Trophoblast cell (in vitro differentiated cells and primary cell): Measurements from ENCODE around the gene TGM5.

Experiments
- DNase-seq, 2 donors: peaks; one replicate each; pipeline ENCODE4 v3.0.0-alpha.2; 2016
- H2AFZ ChIP-seq: 2 replicates; pipeline ENCODE4 v1.6.1; 2013; ENCODE audit warnings: low read length, moderate library complexity, mild to moderate bottlenecking; ENCODE audit not compliant: insufficient read depth, poor library complexity
- H2AK5ac ChIP-seq: 2 replicates; pipeline ENCODE4 v1.6.1; 2013; ENCODE audit warnings: mild to moderate bottlenecking, low read length
- H2BK120ac ChIP-seq: 2 replicates; pipeline ENCODE4 v1.6.1; 2013; ENCODE audit warnings: low read length, mild to moderate bottlenecking, moderate library complexity; ENCODE audit not compliant: insufficient read depth, poor library complexity
- H2BK12ac ChIP-seq: 2 replicates; pipeline ENCODE4 v1.6.1; 2013; ENCODE audit warnings: mild to moderate bottlenecking, low read length, moderate library complexity
- H2BK5ac ChIP-seq: 2 replicates; pipeline ENCODE4 v1.6.1; 2013; ENCODE audit warnings: low read length, low read depth, moderate library complexity, mild to moderate bottlenecking; ENCODE audit not compliant: poor library complexity
- H3K14ac ChIP-seq: 2 replicates; pipeline ENCODE4 v1.6.1; 2013; ENCODE audit warnings: mild to moderate bottlenecking, low read length
- H3K18ac ChIP-seq: 2 replicates; pipeline ENCODE4 v1.6.1; 2013; ENCODE audit warnings: mild to moderate bottlenecking, low read length
- H3K23ac ChIP-seq: 2 replicates; pipeline ENCODE4 v1.6.1; 2013; ENCODE audit warnings: low read length
- H3K27ac ChIP-seq: 2 replicates; pipeline ENCODE4 v1.5.1; 2013; ENCODE audit warnings: low read depth, mild to moderate bottlenecking, inconsistent platforms, low read length, moderate library complexity
- H3K27me3 ChIP-seq: 2 replicates; pipeline ENCODE4 v1.6.1; 2013; ENCODE audit warnings: inconsistent platforms, mild to moderate bottlenecking, low read length, moderate library complexity; ENCODE audit not compliant: insufficient read depth
- H3K36me3 ChIP-seq, 2 experiments: 1 replicate in 1 of 2; 2 replicates in 1 of 2; pipeline ENCODE4 v1.6.1; 2013; ENCODE audit warnings: low read length in 2 of 2, mild to moderate bottlenecking in 2 of 2, moderate library complexity in 1 of 2; ENCODE audit not compliant: insufficient read depth in 2 of 2, control insufficient read depth in 1 of 2
- H3K4ac ChIP-seq: 2 replicates; pipeline ENCODE4 v1.6.1; 2013; ENCODE audit warnings: low read depth, mild to moderate bottlenecking, low read length, moderate library complexity
- H3K4me1 ChIP-seq, 2 experiments: 1 replicate in 1 of 2; 2 replicates in 1 of 2; pipeline ENCODE4 v1.6.1; 2013; ENCODE audit warnings: low read length in 2 of 2, mild to moderate bottlenecking in 2 of 2, moderate library complexity in 1 of 2; ENCODE audit not compliant: insufficient read depth in 2 of 2, control insufficient read depth in 1 of 2
- H3K4me2 ChIP-seq: 2 replicates; pipeline ENCODE4 v1.6.1; 2013; ENCODE audit warnings: inconsistent platforms, mild to moderate bottlenecking, low read length, moderate library complexity
- H3K4me3 ChIP-seq: 2 replicates; pipeline ENCODE4 v1.5.1; 2013; ENCODE audit warnings: mild to moderate bottlenecking, low read depth, low read length, inconsistent platforms
- H3K79me1 ChIP-seq: one replicate; pipeline ENCODE4 v1.6.1; 2013; ENCODE audit warnings: low read length
- H3K79me2 ChIP-seq: 2 replicates; pipeline ENCODE4 v1.6.1; 2013; ENCODE audit warnings: low read length, mild to moderate bottlenecking; ENCODE audit not compliant: control insufficient read depth, insufficient read depth, poor library complexity
- H3K9ac ChIP-seq: 2 replicates; pipeline ENCODE4 v1.6.1; 2013; ENCODE audit warnings: mild to moderate bottlenecking, low read length
- H3K9me3 ChIP-seq: 2 replicates; pipeline ENCODE4 v1.6.1; 2013; ENCODE audit warnings: low read depth, mild to moderate bottlenecking, control low read depth, inconsistent platforms, low read length; ENCODE audit not compliant: insufficient read depth
- H4K12ac ChIP-seq: 2 replicates; pipeline ENCODE4 v1.6.1; 2013; ENCODE audit warnings: low read depth, mild to moderate bottlenecking, low read length, moderate library complexity
- H4K8ac ChIP-seq: 2 replicates; pipeline ENCODE4 v1.6.1; 2013; ENCODE audit warnings: low read depth, mild to moderate bottlenecking, low read length, moderate library complexity
- H4K91ac ChIP-seq: one replicate; pipeline ENCODE4 v1.6.1; 2013; ENCODE audit warnings: low read depth, mild to moderate bottlenecking, low read length, moderate library complexity
- WGBS: extraction: QIAGEN DNeasy Blood & Tissue Kit; methylation state at CpG from one replicate; pipeline ENCODE4 v1.1.7; 2013; ENCODE audit warnings: missing lambda C conversion rate; ENCODE audit not compliant: insufficient read length, insufficient coverage; ENCODE audit errors: extremely low coverage; 5-methylcytosine and 5-hydroxymethylcytosine counted together

TGM5 gene

GRCh38 chr15:43285609-43286037 lies 18.9 kb upstream of the TGM5 start:
- H3K79me2 ChIP-seq = no peaks in the 10 kb centered on the region

DNA sequence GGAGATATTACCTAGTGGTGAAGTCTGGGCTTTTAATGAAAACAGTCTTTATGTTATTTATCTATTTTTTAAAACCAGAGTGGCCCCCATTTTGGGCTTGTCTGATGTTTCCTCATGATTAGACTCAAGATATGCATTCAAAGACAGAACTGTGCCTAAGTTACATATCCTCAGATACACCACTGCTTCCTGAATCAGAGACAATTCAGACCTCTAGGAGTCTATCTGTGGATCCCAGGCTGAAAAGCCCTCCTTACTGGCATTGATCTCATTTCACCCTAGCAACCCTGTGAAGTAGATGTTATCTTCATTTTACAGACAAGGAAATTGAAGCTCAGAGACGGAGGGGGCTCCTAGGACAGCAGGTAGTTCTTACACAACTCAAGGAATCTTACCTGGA lies 16.8 kb upstream of the TGM5 start:
- no peaks in the 10 kb centered on the region for H3K79me2 ChIP-seq
- H2AK5ac ChIP-seq = no peak overlapping the region
- no peak overlapping the region for H3K4me2 ChIP-seq

More at GRCh38 chr15:43285609-43286037, 18.9 kb upstream of the TGM5 start:
- Histone ChIP-seq H4K8ac (no peak overlapping the region), H4K91ac (no peak overlapping the region), H3K9ac (no peak overlapping the region), H3K4me3 (no peak overlapping the region), H3K23ac (no peak overlapping the region), H3K4me2 (no peak overlapping the region), H3K36me3 (no peaks in the 10 kb centered on the region), H3K4ac (no peak overlapping the region), H3K27ac (no peak overlapping the region), H3K27me3 (no peaks in the 10 kb centered on the region), H2AK5ac (no peak overlapping the region), H3K18ac (no peak overlapping the region), H3K14ac (no peak overlapping the region), H2AFZ (no peak overlapping the region), H2BK120ac (no peak overlapping the region), H4K12ac (no peak overlapping the region), H2BK12ac (no peak overlapping the region), H3K79me1 (no peaks in the 10 kb centered on the region), H2BK5ac (no peak overlapping the region), H3K4me1 (peaks cover 4 to 6% of the 10 kb centered on the region in 2 experiments), H3K9me3 (no peaks in the 10 kb centered on the region)
- no CpG with 5 or more reads among the region's 4 CpGs for WGBS
- DNase-seq = peak; percentile 59 to 90

GRCh38 chr15:43281926-43282602 lies 15.3 kb upstream of the TGM5 start:
- Histone ChIP-seq H3K4me2 (no peak overlapping the region), H4K12ac (no peak overlapping the region), H3K9ac (no peak overlapping the region), H4K8ac (no peak overlapping the region), H3K27ac (no peak overlapping the region), H3K18ac (no peak overlapping the region), H3K23ac (no peak overlapping the region), H3K36me3 (no peaks in the 10 kb centered on the region), H3K4me1 (peaks cover 4 to 6% of the 10 kb centered on the region in 2 experiments), H3K4ac (no peak overlapping the region), H3K79me2 (no peaks in the 10 kb centered on the region), H2AK5ac (no peak overlapping the region), H3K79me1 (no peaks in the 10 kb centered on the region), H3K9me3 (no peaks in the 10 kb centered on the region), H3K4me3 (no peak overlapping the region), H3K27me3 (no peaks in the 10 kb centered on the region), H3K14ac (no peak overlapping the region), H2BK5ac (no peak overlapping the region), H2AFZ (no peak overlapping the region), H2BK120ac (no peak overlapping the region), H4K91ac (no peak overlapping the region), H2BK12ac (no peak overlapping the region)
- WGBS = no CpG with 5 or more reads among the region's 12 CpGs
- DNase-seq = no peak

More for the DNA sequence above, 16.8 kb upstream of the TGM5 start:
- Histone ChIP-seq H3K4me3 (no peak overlapping the region), H3K9ac (no peak overlapping the region), H3K79me1 (no peaks in the 10 kb centered on the region), H2AFZ (no peak overlapping the region), H3K27ac (no peak overlapping the region), H4K8ac (no peak overlapping the region), H3K36me3 (no peaks in the 10 kb centered on the region), H3K9me3 (no peaks in the 10 kb centered on the region), H4K12ac (no peak overlapping the region), H2BK12ac (no peak overlapping the region), H3K4me1 (peaks cover 4 to 6% of the 10 kb centered on the region in 2 experiments), H2BK120ac (no peak overlapping the region), H3K27me3 (no peaks in the 10 kb centered on the region), H3K4ac (no peak overlapping the region), H3K23ac (no peak overlapping the region), H2BK5ac (no peak overlapping the region), H4K91ac (no peak overlapping the region), H3K14ac (no peak overlapping the region), H3K18ac (no peak overlapping the region)
- no CpG with 5 or more reads among the region's 1 CpG for WGBS
- DNase-seq = peak in 1 of 2 donors; percentile 21

- Histone ChIP-seq H3K23ac (no peak overlapping the region), H3K36me3 (no peaks in the 10 kb centered on the region), H2BK120ac (no peak overlapping the region), H4K12ac (no peak overlapping the region), H3K18ac (no peak overlapping the region), H3K9ac (no peak overlapping the region), H3K9me3 (no peaks in the 10 kb centered on the region), H3K79me2 (no peaks in the 10 kb centered on the region), H2AK5ac (no peak overlapping the region), H3K4me1 (peaks cover 4 to 6% of the 10 kb centered on the region in 2 experiments), H2BK5ac (no peak overlapping the region), H4K8ac (no peak overlapping the region), H3K27me3 (no peaks in the 10 kb centered on the region), H2AFZ (no peak overlapping the region), H3K4me2 (no peak overlapping the region), H4K91ac (no peak overlapping the region), H2BK12ac (no peak overlapping the region), H3K27ac (no peak overlapping the region), H3K14ac (no peak overlapping the region), H3K79me1 (no peaks in the 10 kb centered on the region), H3K4ac (no peak overlapping the region), H3K4me3 (no peak overlapping the region)
- no CpG with 5 or more reads among the region's 7 CpGs for WGBS
- no peak for DNase-seq
These were observed 14.3 kb upstream of the TGM5 start for GRCh38 chr15:43280996-43281395.
